SK-N-SH treated with all-trans-retinoic acid at 6 μM for 48 hours (cell line): Measurements from ENCODE around the gene POLR2H.

Experiments
- ARNTL ChIP-seq: fragments of 450-650 bp; formaldehyde crosslinking; IDR thresholded peaks from 2 replicates; pipeline ENCODE4 v1.5.0; 2020; ENCODE audit warnings: low read depth, mild to moderate bottlenecking, moderate library complexity, borderline replicate concordance
- OSR1 ChIP-seq: fragments of 250-450 bp; sonication (Bioruptor Pico); IDR thresholded peaks from 2 replicates; pipeline ENCODE4 v1.8.0; 2022; ENCODE audit warnings: moderate library complexity, mild to moderate bottlenecking, inconsistent platforms
- RARB ChIP-seq: fragments of 250-450 bp; sonication (Bioruptor Pico); IDR thresholded peaks from 2 replicates; pipeline ENCODE4 v1.8.0; 2021; ENCODE audit warnings: mild to moderate bottlenecking, moderate library complexity
- SNAI2 ChIP-seq: fragments of 250-450 bp; sonication (Bioruptor Pico); IDR thresholded peaks from 2 replicates; pipeline ENCODE4 v1.5.0; 2020; ENCODE audit warnings: mild to moderate bottlenecking, moderate library complexity
- TF ChIP-seq, protein P1 (sequence below): fragments of 250-450 bp; sonication (Bioruptor Pico); IDR thresholded peaks from 2 replicates; pipeline ENCODE4 v1.8.0; 2020; ENCODE audit warnings: mild to moderate bottlenecking, moderate library complexity, borderline replicate concordance
- TF ChIP-seq, protein P2 (sequence below): fragments of 250-450 bp; sonication (Bioruptor Pico); IDR thresholded peaks from 2 replicates; pipeline ENCODE4 v1.5.1; 2020; ENCODE audit warnings: low read depth, mild to moderate bottlenecking, moderate library complexity

DNA sequence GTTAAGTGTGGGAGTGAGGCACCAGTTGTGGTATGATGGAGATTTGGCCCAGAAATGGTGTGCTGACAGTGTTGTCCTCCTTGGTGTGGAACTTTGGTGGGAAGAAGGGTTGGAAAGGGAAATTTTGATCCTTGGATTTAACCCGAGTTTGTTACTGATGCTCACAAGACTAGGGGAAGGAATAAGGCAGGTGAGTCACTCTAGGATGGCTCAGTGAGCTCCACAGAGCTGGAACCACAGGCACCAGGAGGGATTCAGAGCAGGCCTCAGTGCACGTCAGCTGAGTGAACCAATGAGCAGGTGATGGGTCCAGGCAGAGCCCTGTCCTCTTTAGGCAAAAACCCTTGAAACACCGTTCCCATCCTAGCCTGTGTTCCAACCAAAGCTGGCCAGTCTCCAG lies 29.8 kb downstream of the POLR2H start:
- TF ChIP-seq ARNTL (CRISPR knock-in tag) (no peak), SNAI2 (CRISPR knock-in tag) (no peak), RARB (no peak), OSR1 (CRISPR knock-in tag) (no peak)
- TF ChIP-seq, protein P1, sequence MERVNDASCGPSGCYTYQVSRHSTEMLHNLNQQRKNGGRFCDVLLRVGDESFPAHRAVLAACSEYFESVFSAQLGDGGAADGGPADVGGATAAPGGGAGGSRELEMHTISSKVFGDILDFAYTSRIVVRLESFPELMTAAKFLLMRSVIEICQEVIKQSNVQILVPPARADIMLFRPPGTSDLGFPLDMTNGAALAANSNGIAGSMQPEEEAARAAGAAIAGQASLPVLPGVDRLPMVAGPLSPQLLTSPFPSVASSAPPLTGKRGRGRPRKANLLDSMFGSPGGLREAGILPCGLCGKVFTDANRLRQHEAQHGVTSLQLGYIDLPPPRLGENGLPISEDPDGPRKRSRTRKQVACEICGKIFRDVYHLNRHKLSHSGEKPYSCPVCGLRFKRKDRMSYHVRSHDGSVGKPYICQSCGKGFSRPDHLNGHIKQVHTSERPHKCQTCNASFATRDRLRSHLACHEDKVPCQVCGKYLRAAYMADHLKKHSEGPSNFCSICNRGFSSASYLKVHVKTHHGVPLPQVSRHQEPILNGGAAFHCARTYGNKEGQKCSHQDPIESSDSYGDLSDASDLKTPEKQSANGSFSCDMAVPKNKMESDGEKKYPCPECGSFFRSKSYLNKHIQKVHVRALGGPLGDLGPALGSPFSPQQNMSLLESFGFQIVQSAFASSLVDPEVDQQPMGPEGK: no peak
- TF ChIP-seq, protein P2, sequence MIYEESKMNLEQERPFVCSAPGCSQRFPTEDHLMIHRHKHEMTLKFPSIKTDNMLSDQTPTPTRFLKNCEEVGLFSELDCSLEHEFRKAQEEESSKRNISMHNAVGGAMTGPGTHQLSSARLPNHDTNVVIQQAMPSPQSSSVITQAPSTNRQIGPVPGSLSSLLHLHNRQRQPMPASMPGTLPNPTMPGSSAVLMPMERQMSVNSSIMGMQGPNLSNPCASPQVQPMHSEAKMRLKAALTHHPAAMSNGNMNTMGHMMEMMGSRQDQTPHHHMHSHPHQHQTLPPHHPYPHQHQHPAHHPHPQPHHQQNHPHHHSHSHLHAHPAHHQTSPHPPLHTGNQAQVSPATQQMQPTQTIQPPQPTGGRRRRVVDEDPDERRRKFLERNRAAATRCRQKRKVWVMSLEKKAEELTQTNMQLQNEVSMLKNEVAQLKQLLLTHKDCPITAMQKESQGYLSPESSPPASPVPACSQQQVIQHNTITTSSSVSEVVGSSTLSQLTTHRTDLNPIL: no peak
